NK-92 (cell line): ENCODE measurements around the gene GPSM1.
"Not testable (repeated sequence)": the region's sequence is repeated elsewhere in the genome, so short reads cannot be mapped to it uniquely, and the experiment has no call there.

Source experiments
- DNase-seq: peaks from one replicate; lab custom pipeline; 2025; ENCODE audit not compliant: unreplicated experiment; lab: John Stamatoyannopoulos, UW

Gene GPSM1

DNA sequence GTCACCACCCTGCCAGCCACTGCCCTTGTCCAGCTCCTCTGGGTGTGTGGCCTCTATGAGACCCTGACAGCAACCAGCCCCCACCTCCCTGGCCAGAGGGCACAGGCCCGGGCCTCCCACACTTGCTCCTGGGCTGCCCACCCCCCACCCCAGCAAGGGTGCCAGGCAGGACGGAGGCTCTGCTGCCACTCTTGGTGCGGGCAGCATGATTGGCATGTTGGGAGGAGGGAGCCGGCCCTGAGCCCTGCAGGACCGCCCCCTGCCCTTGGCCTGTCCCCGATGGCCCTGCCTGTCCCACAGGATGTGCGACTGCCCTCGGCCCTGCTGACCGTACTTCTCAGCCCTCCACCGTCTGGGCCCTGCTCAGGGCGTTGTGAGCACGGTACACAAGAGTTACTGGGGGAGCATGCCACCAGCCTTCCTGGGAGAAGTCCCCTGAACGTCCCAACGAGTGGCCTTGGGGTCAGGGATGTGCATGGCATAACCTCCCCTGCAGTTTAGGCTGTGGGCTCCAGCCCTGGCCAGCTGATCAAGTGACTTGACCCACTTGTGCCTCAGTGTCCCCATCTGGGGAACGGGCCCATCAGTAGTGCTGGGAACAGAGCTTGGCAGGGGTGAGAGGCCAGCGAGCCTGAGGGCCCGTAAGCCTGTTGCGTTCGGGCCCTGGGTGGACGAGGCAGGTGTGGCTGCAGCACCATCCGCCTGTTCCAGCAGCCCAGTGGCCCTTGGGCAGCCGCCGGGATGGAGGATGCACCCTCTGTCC, 16.0 kb downstream of the GPSM1 start:
- no peak for DNase-seq

DNA sequence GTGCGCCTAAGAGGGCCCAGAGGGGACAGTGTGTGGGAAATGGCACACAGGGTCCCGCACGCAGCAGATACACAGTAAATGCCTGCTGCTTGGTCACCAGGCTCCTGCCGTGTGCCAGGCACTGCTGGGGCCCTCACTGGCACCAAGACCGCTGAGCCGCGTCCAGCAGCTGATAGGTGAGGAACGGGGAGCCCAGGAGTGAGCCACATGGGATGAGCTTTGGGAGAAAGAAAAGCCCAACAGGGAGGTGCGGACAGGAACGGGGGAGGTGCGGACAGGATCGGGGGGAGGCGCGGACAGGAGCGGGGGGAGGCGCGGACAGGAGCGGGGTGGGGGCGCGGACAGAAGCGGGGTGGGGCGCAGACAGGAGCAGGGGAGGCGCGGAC, 16.5 kb downstream of the GPSM1 start:
- no peak for DNase-seq

DNA sequence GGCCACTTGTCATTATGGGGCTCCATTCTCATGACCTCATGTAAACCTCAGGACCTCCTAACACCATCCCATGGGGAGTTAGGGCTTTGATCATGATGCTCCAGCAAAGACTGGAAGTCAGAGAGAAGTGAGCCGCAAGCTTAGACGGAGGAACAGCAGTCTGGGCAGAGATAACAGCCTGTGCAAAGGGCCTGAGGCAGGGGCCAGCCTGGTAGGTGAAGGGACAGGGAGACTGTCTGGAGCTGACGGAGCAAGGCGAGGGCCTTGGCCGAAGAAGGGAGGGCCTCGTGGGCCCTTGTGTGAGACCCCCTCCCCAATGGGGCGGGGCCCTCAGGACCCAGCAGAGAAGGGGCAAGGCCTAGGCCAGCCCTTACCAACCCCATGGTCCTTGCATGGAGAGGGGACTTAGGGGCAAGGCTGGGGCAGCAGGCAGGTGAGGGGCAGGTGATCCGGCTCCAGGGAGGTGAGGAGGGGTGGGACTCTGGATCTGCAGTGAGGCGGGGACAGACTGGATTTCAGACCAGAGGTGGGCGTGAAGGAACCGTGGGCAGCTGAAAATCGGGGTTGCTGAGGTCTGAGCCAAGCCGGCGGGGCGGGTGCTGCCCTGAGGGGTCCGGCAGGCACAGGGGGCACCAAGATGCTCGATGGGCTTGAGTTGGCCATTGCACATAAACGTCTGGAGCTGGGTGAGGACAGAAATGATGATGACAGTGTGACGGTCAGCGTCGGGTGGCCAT, 17.4 kb downstream of the GPSM1 start:
- no peak for DNase-seq

DNA sequence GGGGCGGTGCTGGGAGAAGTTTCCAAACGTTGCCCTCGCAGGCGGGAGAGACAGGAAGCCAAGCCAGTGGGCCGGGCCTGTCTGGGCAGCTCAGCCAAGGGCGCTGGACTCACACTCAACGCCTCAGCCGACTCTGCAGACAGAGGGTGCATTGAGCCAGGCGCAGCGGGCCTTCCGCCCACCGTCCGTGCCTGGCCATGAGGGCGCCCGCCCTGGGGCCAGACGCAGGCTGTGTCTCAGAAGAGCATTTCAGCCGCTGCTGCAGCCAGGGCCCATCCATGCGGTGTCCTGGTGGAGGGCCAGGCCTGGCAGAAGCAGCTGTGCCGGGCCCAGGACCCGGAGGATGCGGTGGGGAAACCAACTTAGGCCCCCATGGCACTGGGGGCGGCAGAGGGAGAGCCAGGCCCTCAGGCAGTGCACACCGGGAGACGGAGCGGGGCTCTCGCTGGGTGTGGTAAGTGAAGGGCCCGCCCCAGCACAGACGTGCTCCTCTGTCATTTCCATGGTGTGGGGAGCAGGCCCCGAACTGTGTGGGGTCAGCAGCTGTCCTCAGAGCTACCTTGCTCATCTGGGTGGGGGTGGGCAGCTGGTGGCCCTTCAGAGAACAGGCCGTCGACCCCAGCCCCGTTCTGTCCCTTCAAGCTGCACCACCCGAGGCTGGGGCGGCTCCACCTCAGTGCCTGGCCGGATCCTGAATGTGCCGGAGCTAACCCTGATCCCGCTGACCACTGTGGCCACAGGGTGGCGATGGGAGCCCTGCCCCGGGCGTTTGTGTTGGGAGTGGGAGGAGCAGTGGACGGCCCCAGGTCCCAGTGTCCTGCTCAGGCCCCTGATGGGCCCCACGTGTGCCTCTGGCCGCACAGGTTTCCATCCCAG, 18.2 kb downstream of the GPSM1 start:
- no peak for DNase-seq

DNA sequence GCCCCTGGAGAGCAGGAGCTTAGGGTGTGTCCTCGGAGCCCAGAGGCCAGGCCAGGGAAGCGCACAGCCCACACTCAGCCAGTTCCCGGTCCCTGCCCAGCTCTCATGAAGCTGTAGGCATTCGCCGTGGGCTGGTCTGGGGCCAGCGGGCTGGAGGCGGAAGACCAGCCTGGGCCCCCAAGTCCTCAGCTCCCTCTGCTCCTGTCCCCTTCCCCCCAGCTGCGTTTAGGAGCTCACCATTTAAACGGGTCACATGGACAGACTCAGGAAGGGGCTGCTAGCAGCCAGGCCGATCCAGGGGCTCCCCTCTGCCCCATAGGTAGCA, 18.8 kb downstream of the GPSM1 start:
- DNase-seq: no peak

DNA sequence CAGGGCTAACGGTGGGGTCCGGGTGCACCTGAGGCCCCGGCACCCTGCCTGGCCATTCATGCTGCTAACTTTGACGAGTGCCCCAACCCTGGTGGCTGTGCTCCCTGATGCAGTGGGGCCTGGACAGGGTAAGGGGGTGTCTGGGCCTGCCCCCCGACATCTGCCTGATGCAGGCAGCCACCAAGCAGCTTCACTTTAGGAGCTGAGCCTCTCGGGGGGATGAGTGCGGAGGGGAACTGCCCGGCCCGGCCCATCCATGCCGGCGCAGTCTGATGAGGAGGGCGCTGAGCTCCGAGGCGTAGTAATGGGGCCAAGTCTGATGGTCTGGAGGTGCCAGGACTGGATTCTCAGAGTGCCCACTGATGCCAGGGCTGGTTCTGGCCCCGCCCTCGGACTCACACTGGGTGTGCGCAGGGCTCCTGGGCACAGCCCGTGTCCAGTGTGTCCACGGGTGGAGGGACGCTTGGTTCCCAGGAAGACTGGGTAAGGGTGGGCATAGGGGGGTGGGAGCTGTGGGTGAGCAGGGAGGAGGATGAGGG, 19.7 kb downstream of the GPSM1 start:
- no peak for DNase-seq

DNA sequence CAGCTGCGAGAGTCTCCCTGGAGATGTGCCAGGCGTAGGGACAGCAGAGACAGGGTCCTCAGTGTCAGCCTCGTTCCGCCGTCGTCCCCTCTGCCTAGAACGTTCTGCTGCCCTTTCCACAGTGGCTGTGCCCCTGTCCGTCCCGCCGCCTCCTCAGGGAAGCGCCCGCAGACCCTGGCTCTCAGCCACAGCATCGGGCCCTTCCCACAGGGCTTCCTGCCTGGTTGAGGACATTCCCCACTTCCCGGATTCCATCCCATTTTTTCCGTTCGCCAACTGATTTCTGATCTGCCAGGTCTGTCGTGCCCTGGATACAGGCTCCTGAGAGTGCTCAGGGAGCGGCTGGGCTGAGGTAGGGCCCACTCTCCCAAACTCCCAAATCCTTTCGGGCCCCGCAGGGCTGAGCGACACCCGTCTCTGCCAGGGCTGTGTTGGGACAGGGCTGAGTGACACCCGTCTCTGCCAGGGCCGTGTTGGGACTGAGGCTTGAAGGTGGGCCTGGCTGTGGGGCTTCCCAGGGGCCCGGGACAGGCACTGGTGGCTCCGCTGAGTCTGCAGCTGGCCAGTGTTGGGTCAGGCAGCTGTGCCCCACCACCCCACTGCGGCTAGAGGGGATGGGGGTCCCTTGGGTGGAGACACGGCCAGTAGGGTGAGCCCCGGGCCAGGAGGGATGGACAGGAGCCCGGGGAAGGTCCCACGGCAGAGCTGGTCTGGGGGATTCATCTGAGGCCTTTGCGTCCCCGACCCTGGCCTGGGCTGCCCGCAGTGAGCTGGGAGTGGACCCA, 20.3 kb downstream of the GPSM1 start:
- DNase-seq: no peak

DNA sequence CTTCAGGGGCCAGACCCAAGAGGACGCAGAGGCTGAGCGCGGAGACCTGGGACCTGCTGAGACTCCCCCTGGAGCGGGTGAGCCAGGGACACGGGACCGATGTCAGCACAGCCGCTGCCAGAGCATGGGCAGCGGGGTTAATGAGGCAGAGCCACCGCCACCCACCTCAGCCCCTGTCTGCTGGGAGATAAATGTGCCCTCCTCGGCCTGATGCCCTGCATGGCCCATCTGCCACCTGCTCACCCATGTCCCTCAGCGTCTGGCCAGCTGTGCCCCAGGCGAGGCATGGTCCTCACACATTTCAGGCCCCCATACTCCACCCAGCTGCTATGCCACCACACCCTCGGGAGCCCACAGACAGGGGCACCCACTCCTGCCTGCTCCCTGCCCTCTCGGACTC, 21.4 kb downstream of the GPSM1 start:
- no peak for DNase-seq

DNA sequence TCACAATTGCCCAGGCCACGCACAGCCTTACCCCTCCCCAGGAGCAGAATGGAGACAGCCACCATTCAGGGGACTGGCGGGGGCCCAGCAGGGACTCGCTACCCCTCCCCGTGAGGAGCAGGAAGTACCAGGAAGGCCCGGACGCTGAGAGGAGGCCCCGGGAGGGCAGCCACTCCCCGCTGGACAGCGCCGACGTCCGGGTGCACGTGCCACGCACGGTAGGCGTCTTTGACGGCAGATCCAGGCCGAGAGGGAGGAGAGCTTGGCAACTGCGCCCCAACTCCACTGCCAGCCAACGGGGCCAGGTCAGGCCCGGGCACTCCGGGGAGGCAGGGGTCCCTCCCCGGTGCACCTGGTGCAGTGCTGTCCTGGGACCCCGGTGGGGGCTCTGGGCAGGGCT, 22.2 kb downstream of the GPSM1 start:
- no peak for DNase-seq

DNA sequence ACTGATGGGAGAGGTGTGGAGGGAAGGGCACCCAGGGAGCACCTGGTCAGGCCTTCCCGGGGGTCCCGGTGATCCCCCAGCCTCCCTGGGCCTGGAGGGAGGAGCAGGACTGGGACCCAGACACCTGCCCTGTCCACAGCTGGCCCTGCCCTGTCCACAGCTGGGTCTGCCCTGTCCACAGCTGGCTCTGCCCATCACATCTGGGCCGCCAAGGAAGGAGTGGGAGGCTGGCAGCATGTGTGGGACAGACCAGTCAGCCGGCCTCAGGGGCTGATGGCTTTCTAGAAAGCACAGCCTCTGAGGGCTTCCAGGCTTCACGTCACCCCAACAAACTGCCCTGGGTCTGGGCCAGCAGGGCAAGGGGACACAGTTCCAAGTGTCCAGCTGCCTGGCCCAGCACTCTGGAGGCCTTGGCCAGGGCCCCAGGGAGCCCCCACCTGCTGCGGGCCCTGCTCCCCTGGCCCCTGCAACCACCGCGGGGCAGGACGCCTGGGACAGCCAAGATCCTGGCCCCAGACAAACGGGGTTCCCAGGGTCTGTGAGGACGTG, 24.0 kb downstream of the GPSM1 start:
- DNase-seq: no peak

DNA sequence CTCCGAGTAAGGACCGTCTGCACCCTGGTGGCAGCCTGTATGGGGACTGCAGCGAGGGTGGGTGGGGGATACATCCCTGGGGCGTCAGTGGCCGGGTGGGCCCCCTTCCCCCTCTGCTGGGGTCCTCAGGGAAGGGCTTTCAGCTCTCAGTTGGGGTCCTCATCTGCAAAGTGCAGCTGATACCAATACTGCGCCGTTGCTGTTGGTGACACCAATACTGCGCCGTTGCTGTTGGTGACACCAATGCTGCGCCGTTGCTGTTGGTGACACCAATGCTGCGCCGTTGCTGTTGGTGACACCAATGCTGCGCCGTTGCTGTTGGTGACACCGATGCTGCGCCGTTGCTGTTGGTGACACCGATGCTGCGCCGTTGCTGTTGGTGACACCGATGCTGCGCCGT, 24.5 kb downstream of the GPSM1 start:
- DNase-seq: not testable (repeated sequence)

DNA sequence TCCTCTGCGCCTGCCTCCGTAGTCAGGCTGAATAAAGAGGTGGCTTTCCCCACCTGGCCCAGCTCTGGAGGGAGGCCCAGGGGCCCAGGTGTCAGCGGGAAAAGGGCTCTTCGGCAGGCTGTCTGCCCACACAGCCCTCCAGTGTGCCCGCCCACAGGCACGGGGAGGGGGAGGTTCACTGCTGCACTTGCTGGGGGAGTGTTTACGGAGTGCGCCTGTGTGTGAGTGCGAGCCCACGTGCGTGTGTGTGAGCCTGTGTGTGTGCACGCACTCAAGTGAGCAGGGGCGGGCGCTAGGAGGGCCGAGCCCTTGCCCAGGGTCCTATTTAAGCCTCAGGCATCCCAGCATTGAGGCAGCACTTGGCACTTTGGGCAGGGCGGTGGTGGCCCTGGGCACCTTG, 25.3 kb downstream of the GPSM1 start:
- DNase-seq: no peak

DNA sequence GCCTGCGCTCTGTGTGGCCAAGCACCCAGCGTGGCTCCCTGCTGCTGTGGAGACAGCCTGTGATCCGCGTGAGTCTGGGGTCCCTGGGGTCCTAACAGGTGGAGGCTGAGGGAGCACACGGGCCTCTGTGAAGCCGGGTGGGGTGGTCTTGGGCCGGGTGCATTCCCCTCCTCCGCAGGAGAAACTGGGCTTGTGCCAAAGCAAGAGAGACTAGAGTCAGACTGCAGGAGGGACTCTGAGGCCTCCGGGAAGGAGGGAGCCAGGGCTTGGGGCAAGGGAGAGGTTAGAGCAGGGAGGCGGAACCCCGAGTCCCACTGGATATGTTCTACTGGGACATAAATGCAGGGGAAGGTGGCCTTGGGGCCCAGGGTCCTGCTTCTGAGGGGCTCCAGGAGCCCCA, 25.7 kb downstream of the GPSM1 start:
- no peak for DNase-seq

DNA sequence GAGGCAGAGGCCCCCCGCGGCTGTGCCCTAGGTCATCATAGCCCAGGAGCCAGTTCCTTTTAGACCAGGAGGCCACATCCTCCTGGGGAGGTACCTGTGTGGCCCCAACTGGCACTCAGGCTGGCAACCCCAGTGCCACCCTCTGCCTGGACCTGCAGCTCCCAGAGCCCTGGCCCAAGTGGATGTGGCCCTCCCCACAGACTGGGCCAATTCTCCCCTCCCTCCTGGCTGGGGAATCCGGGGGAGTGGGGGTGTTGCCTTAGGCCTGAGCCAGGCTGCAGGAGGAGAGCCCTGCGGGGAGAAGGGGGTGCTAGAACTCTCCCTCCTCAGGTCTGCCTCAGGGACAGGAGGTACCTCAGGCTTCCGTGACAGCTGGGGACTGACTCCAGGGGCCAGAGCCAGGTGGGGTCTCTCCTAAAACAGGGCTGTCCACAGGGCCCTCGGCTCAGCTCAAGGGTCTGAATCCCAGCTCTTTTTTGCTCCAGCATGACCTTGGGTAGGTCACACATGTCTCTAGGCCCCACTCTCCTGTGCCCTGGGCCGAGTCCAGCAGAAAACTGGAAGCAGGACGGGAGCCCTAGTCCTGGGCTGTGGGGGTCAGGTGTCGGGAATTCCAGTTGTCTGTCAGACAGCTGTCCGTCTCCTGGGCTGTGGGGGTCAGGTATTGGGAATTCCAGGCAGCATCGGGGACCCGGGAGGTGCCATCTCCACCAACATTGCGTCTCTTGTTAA, 26.6 kb downstream of the GPSM1 start:
- DNase-seq: no peak

DNA sequence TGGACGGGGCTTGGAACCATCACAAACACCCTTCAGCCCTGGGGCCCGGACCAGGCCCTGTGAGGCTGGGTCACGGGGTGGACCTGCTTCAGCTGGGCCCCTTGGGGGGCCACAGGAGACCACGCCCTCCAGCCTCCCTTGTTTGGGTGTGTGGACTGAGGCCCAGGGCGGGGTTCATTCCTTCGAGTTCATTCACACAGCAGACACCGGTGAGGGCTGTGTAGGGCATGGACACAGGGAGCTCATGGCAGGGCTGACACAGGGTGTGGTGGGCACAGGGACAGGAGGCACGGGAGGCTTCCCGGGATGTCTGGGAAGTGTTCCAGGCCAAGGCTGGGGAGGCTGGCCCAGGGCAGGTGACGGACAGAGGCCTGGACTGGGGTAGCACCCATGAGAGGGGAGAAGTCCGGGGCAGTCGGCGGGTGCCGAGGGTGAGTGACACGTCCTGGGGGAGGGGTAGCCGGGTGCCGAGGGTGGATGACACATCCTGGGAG, 27.3 kb downstream of the GPSM1 start:
- DNase-seq: no peak

DNA sequence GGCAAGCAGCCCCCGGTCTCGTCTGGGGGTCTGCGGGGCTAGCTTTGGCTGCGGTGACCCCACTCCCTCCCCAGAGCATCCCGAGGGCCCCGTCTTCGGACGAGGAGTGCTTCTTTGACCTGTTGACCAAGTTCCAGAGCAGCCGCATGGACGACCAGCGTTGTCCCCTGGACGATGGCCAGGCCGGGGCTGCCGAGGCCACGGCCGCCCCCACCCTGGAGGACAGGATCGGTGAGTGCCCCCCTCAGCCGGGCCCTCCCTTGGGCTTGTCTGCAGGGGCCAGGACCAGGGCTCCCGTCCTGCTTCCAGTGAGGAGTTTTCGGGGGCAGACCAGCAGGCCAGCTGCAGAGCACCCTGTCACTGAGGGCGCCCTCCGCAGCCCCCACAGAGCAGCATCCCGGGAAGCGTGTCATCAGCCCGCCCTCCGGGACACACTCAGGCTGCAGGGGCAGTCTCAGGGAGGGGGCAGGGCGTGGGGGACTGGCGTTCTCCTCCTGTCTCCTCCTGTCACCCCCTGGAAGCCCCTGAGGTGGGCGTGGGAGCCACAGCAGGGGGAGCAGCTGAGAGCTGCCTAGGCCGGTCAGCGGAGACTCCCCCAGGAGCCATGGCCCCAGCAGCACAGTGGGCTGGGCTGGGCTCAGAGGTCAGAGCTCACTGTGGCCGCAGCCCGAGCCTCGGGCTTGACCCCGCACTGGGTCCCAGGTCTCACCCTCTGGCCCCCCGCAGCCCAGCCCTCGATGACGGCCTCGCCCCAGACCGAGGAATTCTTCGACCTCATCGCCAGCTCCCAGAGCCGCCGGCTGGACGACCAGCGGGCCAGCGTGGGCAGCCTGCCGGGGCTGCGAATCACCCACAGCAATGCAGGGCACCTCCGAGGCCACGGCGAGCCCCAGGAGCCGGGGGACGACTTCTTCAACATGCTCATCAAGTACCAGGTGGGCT, 28.5 kb downstream of the GPSM1 start:
- no peak for DNase-seq

DNA sequence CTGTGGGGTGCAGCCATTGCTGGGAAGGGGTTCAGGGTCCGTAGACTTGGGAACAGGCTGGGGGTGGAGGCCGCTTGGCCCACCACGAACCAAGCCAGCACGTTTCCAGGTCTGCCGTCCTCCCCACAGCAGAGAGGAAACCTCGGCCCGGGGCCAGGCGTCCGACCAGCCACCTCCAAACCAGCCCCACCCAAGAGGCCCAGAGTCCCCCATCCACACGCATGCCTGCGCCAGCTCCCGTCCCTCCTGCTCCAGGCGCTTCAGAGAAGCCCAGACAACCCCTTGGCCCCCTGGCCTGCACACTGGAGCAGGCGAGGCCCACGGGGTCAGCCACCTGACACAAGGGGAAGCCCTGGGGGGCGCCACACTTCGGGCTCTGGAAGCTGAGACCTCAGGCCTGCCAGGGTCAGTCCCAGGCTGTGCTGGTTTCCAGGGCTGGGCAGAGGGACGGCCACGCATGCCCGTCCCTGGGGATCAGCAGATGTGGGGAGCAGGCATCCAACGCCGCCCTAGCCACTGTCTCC, 29.9 kb downstream of the GPSM1 start:
- DNase-seq: no peak

DNA sequence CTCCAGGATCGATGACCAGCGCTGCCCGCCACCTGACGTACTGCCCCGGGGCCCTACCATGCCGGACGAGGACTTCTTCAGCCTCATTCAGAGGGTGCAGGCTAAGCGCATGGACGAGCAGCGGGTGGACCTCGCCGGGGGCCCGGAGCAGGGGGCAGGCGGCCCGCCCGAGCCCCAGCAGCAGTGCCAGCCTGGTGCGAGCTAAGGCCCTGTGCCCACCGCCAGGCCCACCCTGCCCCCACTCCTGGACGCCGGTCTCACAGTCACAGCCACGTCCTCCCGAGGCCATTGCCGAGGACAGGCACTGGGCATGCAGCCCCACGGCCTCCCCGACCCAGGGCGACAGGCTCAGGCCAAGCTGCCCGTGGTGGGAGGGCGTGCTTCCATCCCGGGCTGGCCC, 30.7 kb downstream of the GPSM1 start:
- DNase-seq: no peak
